ENCODE results near the gene GOLT1A. TPM values are rescaled to one million over a fixed set of nuclear protein-coding genes. Genes with fewer than 3 reads are reported as not detected.

Gene GOLT1A
- total RNA-seq, 1 donor from 2014 or later, result not detected

- Mint-ChIP-seq H3K4me3 (ENCODE audit: unreplicated experiment) (no peak overlapping the region), H3K27ac (ENCODE audit: unreplicated experiment) (no peak overlapping the region), H3K27me3 (ENCODE audit: low read depth) (peaks cover 21% of the 10 kb centered on the region), H3K9me3 (ENCODE audit: low read depth) (no peaks in the 10 kb centered on the region), H3K4me1 (ENCODE audit: low read depth) (no peaks in the 10 kb centered on the region), H3K36me3 (ENCODE audit: low read depth) (no peaks in the 10 kb centered on the region)
- peak; percentile 99 for TF ChIP-seq CTCF (IDR thresholded peaks at IDR 0.05)
- DNase-seq (ENCODE audit: low spot score), result no peak
Measured at GRCh38 chr1:204162494-204163074, 51.2 kb downstream of the GOLT1A start.

GRCh38 chr1:204161609-204162493 lies 51.9 kb downstream of the GOLT1A start:
- H3K4me3 Mint-ChIP-seq (ENCODE audit: unreplicated experiment), result no peak overlapping the region
- H3K27me3 Mint-ChIP-seq (ENCODE audit: low read depth), result peaks cover 22% of the 10 kb centered on the region
- no peak for TF ChIP-seq CTCF (IDR thresholded peaks at IDR 0.05)
- no peaks in the 10 kb centered on the region for H3K36me3 Mint-ChIP-seq (ENCODE audit: low read depth)
- no peak overlapping the region for H3K27ac Mint-ChIP-seq (ENCODE audit: unreplicated experiment)
- no peak for DNase-seq (ENCODE audit: low spot score)
- H3K9me3 Mint-ChIP-seq (ENCODE audit: low read depth), result no peaks in the 10 kb centered on the region
- H3K4me1 Mint-ChIP-seq (ENCODE audit: low read depth), result no peaks in the 10 kb centered on the region

GRCh38 chr1:204157962-204158361 lies 55.8 kb downstream of the GOLT1A start:
- Mint-ChIP-seq H3K4me1 (ENCODE audit: low read depth) (peaks cover under 1% of the 10 kb centered on the region), H3K36me3 (ENCODE audit: low read depth) (no peaks in the 10 kb centered on the region), H3K9me3 (ENCODE audit: low read depth) (no peaks in the 10 kb centered on the region), H3K27me3 (ENCODE audit: low read depth) (peaks cover 21% of the 10 kb centered on the region), H3K4me3 (ENCODE audit: unreplicated experiment) (no peak overlapping the region), H3K27ac (ENCODE audit: unreplicated experiment) (no peak overlapping the region)
- no peak for DNase-seq (ENCODE audit: low spot score)
- no peak for TF ChIP-seq CTCF (IDR thresholded peaks at IDR 0.05)

GRCh38 chr1:204155881-204156280 lies 57.9 kb downstream of the GOLT1A start:
- H3K27ac Mint-ChIP-seq (ENCODE audit: unreplicated experiment), result no peak overlapping the region
- peak; percentile 54 for DNase-seq (ENCODE audit: low spot score)
- H3K9me3 Mint-ChIP-seq (ENCODE audit: low read depth), result no peaks in the 10 kb centered on the region
- H3K4me1 Mint-ChIP-seq (ENCODE audit: low read depth), result peaks cover 4% of the 10 kb centered on the region
- H3K36me3 Mint-ChIP-seq (ENCODE audit: low read depth), result no peaks in the 10 kb centered on the region
- H3K4me3 Mint-ChIP-seq (ENCODE audit: unreplicated experiment), result no peak overlapping the region
- no peak for TF ChIP-seq CTCF (IDR thresholded peaks at IDR 0.05)
- H3K27me3 Mint-ChIP-seq (ENCODE audit: low read depth), result peaks cover 15% of the 10 kb centered on the region

- DNase-seq (ENCODE audit: low spot score), result peak; percentile 68
- H3K36me3 Mint-ChIP-seq (ENCODE audit: low read depth), result no peaks in the 10 kb centered on the region
- peaks cover 9% of the 10 kb centered on the region for H3K27me3 Mint-ChIP-seq (ENCODE audit: low read depth)
- H3K4me3 Mint-ChIP-seq (ENCODE audit: unreplicated experiment), result no peak overlapping the region
- peaks cover 15% of the 10 kb centered on the region for H3K4me1 Mint-ChIP-seq (ENCODE audit: low read depth)
- TF ChIP-seq CTCF (IDR thresholded peaks at IDR 0.05), result no peak
- no peaks in the 10 kb centered on the region for H3K9me3 Mint-ChIP-seq (ENCODE audit: low read depth)
- H3K27ac Mint-ChIP-seq (ENCODE audit: unreplicated experiment), result no peak overlapping the region
Measured at GRCh38 chr1:204154568-204155255, 59.1 kb downstream of the GOLT1A start.

All from chondrocyte (in vitro differentiated cells).